Measurements from ENCODE around the gene LCN2.
A peak's percentile ranks its signal among the peaks of the same experiment; 100 is the strongest.

LCN2 gene

GRCh38 chr9:128169925-128170324 is 20.7 kb downstream of the LCN2 start:
- no peak for DNase-seq

DNA sequence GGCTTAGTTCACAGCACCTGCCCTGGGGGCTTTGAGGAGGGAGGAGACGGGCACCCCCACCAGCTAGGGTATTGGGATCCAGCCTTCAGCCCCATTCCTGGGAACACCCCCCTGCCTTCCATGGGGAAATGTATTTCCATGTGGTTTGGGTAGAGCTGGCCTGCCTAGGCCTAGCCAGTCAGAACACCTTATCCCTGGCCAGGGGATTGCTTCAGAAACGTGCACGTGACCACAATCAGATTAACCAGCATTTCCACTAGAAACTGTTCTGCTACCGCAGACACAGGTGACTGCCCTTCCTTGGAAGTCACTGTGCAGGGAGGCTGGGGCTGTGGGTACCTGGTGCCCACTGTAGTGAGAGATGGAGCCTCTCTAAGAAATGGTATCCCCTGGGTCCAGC is 24.8 kb downstream of the LCN2 start:
- no peak for DNase-seq

DNA sequence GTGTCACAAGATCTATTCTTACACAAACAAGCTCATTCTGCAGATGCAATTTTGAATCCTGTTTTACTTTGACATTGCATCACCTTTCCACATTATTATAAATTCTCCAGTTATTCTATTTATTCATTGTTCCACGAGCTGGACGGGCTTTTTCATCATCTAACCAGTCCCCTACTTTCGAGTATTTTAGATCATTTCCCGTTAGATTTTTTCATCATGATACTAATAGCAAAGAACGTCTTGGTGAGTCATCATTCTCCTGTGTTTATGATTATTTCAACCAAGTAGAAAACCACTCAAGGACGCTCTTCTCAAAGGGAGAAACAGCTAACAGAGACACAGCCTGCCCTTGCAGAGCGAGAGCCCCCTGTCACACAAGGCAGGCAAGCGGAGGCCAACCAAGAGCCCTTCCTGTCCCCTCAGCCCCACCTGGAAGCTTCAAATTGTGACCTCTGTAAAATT is 25.9 kb downstream of the LCN2 start:
- DNase-seq = no peak

DNA sequence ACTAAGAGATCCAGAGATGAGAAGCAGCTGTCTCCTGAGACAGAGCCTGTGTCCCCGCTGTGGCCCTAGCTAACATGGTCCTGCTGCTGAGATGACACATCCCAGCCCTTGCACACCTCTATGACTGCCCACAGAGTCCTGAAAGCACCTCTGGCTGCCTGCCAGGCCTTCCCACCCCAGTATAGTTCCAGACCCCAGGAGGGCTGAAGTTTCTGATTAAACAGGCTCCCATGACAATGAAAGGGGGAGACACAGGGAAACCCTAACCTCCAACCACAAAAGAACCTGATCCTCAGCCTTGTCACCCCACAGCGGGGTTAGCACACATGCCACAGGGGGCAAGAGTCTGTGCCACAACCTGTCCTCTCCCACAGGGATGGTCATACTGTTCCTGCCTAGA is 26.5 kb downstream of the LCN2 start:
- DNase-seq = no peak

- no peak for DNase-seq
These were observed 29.7 kb downstream of the LCN2 start for GRCh38 chr9:128178806-128179431.

DNA sequence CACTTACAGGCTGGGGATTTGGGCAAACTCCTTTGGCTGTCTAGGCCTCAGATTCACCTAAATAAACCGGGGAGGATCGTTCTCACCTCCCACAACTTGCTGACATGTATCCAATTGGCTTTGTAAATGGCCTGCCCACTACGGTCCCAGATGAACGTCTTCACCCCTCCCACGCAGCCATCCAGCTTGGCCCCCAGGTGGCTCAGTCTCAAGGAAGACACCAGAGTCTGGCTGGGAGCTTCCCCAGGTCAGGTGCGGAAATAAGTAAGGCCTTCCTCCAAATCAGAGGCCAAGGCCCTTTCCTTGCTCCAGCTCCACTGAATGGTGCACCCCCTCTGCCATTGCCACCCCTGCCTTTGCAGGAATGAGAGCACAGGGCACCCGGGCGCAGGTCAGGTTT is 30.7 kb downstream of the LCN2 start:
- DNase-seq = no peak

GRCh38 chr9:128180447-128180846 is 31.2 kb downstream of the LCN2 start:
- no peak for DNase-seq

GRCh38 chr9:128181480-128181879 is 32.2 kb downstream of the LCN2 start:
- DNase-seq = peak; percentile 30

DNA sequence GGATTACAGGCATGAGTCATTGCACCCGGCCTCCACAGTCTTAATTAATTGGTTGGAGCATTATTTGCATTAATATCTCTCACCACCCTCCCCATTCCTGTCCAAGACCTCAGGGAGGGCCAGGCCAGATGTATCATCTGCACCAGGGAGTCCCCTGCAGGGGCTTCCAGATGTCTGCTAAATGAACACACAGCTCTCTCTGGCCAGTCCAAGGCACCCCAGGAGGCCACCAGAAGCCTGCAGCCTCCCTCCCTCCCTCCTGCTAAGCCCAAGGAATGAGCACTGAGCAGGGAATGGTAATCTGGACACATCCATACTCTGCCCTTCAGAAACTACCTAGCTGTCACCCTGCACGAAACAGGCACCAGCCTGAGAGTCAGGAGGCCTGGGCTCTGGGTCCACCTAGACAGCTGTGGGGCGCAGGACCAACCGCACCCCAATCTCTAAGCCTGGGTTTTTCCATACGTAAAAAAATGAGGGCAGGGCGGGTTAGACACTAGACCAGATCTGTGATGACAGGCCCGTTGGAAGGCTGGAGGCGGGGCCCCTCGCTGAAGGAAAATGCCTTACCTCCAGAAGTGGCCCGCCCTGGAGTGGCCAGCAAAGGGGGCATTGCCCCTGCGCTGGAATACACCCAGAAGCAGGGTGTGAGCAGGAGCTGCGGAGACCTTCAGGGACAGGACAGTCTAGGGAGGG is 33.8 kb downstream of the LCN2 start:
- DNase-seq = no peak

GRCh38 chr9:128185979-128186965 is 37.0 kb downstream of the LCN2 start:
- DNase-seq = no peak

DNA sequence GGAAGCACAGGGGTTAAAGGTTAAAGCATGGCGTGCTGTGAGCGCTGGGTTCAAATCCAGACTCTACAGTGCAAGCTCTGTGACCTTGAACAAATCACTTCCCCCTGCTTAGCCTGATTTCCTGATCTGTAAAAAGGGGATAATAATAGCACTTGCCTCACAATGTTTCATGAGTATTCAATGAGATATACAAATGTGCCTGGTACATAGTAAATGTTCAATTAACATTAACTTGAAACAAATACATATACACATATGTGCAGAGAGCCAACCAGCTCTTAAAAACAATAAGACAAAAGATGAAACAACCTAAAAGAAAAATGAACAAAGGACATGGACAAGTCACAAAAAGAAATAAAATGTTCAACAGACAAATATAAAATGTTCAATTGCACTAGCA is 38.1 kb downstream of the LCN2 start:
- DNase-seq = no peak

DNA sequence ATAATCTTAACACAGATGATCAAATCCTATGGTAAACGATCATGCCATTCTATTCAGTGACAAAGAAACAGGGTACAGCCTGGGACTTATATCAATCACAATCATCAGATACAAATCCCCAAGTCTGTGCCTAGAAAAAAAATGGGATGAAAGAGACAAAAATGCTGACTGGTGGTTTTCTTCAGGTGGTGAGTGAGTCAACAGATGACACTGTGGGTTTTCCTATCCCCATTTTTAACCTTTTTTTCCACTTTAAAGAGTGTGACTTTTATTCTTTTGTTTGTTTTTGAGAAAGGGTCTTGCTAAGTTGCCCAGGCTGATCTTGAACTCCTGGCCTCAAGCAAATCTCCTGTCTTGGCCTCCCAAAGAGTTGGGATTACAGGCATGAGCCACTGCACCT is 39.0 kb downstream of the LCN2 start:
- no peak for DNase-seq

DNA sequence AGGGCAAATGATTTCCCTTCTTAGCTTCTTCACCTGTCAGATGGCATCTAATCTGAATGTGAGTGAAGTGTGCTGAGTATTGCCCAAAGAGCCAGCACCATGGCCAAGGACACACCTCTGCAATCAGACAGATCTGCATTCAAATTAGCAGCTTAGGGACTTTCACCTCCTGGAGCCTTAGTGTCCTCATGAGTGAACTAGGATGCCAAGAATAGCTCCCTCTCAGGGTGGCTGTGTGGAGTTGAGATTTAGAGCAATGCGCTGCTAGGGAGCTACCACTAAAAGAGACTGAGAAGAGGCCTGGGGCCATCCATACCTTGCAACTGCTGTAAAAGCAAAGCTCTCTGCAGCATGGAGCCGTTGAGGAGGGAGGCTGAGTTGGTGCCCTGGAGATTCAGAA is 40.8 kb downstream of the LCN2 start:
- DNase-seq = no peak

DNA sequence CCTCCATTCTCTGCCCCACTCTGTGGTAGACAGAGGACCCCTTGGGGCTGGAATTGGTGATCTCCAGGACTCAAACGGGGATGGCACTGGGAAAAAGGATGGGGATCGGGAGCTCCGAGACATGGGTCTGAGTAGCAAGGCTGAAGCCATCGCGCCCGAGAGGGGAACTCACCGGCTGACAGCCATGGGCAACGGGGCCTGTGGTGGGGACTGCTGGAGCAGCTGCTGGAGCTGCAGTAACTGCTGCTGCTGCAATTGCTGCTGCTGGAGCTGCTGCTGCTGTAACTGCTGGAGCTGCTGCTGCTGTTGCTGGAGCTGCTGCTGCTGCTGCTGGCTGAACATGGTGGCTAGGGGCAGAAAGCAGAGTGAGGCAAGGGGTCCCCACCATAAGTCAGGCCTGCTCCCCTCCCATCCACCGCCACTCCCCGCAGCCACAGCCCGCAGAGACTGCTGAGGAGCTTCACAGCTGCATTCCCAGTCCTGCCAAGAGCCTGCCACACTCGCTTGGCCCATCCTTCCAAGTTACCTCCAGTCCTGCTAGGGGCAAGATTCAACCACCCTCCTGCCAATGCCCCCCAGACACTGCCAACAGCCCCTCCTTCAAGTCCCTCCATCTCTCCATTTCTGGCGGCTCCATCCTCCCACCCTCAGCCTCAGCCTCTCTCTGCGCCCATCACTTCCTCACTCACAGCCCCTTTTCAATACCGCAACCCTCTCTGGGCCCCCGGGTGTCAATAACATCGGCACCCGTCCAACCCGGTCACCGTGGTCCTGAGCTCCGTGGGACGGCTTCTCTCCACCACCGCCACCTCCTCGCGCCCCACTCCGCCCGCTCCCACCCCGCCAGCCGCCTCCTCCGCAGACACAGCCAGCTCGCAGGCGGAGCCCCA is 41.5 kb downstream of the LCN2 start:
- DNase-seq = peak; percentile 25

DNA sequence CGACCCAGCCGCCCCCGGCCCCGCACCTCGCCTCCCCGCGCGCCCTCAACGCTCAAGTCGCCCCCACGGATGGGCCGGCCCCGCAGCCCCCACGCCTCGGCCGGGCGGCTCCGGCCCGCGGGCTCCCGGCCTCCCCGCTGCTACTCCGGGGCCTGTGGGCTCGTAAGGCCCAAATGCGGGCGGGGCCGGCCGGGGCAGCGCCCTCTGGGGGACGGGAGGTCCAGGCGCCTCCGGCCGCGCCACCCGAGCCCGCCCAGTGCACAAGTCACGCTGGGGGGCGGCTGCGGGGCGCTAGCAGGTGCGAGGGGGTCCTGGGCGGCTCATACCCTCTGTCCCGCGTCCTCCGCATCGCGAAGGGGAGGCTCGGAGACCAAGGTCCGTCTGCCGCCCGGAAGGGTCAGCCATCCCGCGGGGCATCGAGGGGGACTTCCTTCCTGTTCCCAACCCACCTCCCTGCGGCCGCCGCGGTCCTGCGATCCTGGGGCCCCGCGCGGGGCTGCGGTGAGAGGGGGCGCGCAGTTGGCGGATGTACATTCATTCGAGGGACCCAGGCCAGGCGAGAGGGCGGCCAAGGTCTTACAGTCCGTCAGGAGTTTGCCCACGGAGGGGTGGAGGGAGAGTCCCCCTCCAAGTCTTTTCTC is 42.3 kb downstream of the LCN2 start, which contains the start of gene CIZ1:
Gene CIZ1 (minus strand): TSS at position 167 of the 641 bp plus-strand sequence. CDS start 715 bp downstream, outside the sequence.
- DNase-seq = peak; percentile 84

- DNase-seq = peak; percentile 89
These were observed 43.5 kb downstream of the LCN2 start for GRCh38 chr9:128192601-128193371.

- no peak for DNase-seq
These were observed 44.3 kb downstream of the LCN2 start for GRCh38 chr9:128193469-128194096.

GRCh38 chr9:128201441-128202369 is 52.5 kb downstream of the LCN2 start:
- no peak for DNase-seq

- DNase-seq = no peak
These were observed 53.4 kb downstream of the LCN2 start for GRCh38 chr9:128202648-128203023.

Data from hematopoietic multipotent progenitor cell treated with erythropoietin and hydrocortisone succinate and interleukin-3 and kit ligand, for 6 days (in vitro differentiated cells).